ENCODE results near the gene TEX261. TPM values are rescaled to one million over a fixed set of nuclear protein-coding genes. Genes with fewer than 3 reads are reported as not detected.
A peak's percentile ranks its signal among the peaks of the same experiment; 100 is the strongest.
"Not testable (repeated sequence)": the region's sequence is repeated elsewhere in the genome, so short reads cannot be mapped to it uniquely, and the experiment has no call there.

The TEX261 gene
- total RNA-seq, 4 donors from 2014 or later: 34.0 to 54.2 (median 38.7) TPM

DNA sequence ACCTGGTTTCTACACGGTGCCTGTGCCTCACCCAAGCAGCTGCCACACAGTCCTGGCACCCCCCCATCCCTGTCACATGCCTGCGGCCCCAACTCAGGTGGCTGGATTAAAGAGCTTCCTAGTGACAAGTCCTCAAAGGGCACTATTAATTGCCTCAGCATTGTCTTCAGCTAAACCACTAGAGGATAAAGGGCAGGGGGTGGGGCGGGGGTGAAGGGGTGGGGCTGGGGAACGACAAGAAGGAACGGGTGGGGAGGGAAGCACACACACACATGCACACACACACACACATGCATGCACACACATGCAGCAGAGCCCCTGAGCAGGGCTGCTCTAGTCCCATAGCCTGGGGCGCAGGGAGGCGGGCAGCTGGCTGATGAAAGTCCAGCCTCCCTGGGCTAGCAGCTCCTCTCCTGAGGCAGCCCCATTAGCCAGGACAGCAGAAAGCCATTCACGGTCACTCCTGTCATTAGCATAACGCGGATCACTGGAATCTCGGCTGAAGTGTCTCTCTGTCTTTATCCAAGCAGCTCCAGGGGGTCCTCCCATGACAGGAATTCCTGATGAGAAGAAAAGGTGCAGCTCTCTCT lies 7.4 kb upstream of the TEX261 start:
- no peak overlapping the region for H3K4me3 ChIP-seq
- no peaks in the 10 kb centered on the region for H3K9me3 ChIP-seq
- H3K4me1 ChIP-seq: peaks cover 0 to 6% of the 10 kb centered on the region in 2 donors
- in situ Hi-C loops (cut with MboI; ENCODE audit: low sequenced_read_pairs in 4 of 4): no loop called here
- DNase-seq (no peak), ATAC-seq (no peak)
- no peaks in the 10 kb centered on the region for H3K36me3 ChIP-seq
- TF ChIP-seq, protein P1, sequence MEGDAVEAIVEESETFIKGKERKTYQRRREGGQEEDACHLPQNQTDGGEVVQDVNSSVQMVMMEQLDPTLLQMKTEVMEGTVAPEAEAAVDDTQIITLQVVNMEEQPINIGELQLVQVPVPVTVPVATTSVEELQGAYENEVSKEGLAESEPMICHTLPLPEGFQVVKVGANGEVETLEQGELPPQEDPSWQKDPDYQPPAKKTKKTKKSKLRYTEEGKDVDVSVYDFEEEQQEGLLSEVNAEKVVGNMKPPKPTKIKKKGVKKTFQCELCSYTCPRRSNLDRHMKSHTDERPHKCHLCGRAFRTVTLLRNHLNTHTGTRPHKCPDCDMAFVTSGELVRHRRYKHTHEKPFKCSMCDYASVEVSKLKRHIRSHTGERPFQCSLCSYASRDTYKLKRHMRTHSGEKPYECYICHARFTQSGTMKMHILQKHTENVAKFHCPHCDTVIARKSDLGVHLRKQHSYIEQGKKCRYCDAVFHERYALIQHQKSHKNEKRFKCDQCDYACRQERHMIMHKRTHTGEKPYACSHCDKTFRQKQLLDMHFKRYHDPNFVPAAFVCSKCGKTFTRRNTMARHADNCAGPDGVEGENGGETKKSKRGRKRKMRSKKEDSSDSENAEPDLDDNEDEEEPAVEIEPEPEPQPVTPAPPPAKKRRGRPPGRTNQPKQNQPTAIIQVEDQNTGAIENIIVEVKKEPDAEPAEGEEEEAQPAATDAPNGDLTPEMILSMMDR (IDR thresholded peaks at IDR 0.05 in 4 of 5, conservative IDR thresholded peaks at IDR 0.05 in 1 of 5): no peak
- no peak for TF ChIP-seq POLR2A (IDR thresholded peaks at IDR 0.05)
- no peaks in the 10 kb centered on the region for H3K27me3 ChIP-seq
- intact Hi-C loops (cut with DNase I; ENCODE audit: low total_unique reads): no loop called here
- no peak overlapping the region for H3K27ac ChIP-seq

DNA sequence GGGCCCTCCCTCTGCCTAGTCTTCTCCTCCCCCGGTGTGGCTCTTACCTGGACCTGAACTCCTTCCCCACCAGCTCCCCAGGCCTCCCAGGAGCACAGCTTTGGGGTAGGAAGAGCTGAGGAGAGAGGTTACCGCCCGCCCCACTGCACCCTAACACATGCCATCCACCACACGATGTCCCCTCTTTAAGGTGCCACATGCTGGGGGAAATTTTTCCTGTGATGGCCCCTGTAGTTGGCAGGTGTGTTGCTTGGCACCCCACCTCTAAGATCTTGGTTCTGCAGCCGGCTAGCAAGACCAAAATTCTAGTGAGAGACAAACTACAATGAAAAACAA lies 6.9 kb upstream of the TEX261 start:
- H3K27me3 ChIP-seq: no peaks in the 10 kb centered on the region
- H3K27ac ChIP-seq: no peak overlapping the region
- TF ChIP-seq, protein P1 (IDR thresholded peaks at IDR 0.05 in 4 of 5, conservative IDR thresholded peaks at IDR 0.05 in 1 of 5): no peak
- no peak for TF ChIP-seq POLR2A (IDR thresholded peaks at IDR 0.05)
- no peak overlapping the region for H3K4me3 ChIP-seq
- intact Hi-C loops (cut with DNase I; ENCODE audit: low total_unique reads): no loop called here
- H3K9me3 ChIP-seq: no peaks in the 10 kb centered on the region
- H3K36me3 ChIP-seq: no peaks in the 10 kb centered on the region
- in situ Hi-C loops (cut with MboI; ENCODE audit: low sequenced_read_pairs in 4 of 4): no loop called here
- DNase-seq (no peak), ATAC-seq (no peak)
- H3K4me1 ChIP-seq: peaks cover 0 to 6% of the 10 kb centered on the region in 2 donors

DNA sequence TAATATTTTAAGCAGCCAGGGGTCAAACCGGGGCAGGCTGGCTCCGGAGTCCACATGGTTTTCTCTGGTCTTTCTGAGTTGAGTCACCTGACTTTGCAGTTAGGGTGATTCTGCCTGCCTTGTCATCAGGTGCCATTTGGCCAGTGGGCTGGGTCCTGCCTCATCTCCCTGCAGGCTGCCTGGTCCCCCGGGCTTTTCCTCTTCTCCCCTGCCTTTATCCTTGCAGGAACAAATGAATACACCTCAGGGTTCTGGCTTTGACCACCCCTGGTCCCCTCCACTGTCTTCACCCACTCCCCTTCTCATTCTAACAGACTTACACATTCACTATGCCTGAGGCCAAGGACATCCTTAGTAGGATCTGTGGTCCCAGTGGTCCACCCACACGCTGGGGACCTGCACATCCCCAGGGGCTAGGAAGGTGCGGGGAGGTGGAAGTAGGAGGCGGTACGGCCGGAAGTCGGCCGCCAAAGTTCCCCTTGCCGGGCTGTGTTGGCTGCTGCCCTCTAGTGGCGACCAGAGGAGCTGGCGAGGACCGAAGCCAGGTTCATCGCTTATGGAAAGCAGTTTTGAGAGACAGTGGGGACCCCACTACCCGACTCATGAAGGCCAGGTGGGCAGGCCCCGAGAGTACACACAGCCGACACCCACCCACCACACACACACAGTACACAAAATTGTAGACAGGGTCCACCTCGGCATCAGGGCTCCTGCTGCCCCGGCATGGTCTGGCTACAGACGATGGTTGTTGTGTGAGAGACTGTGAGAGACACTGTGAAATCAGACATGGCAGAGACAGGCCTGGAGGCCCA lies 6.3 kb upstream of the TEX261 start:
- DNase-seq: peak; percentile 29 to 57
- Histone ChIP-seq H3K4me3 (peak overlapping the region; percentile 30 to 53 (median 42)), H3K36me3 (no peaks in the 10 kb centered on the region), H3K4me1 (peaks cover 0 to 6% of the 10 kb centered on the region in 2 donors), H3K27me3 (no peaks in the 10 kb centered on the region), H3K27ac (no peak overlapping the region), H3K9me3 (no peaks in the 10 kb centered on the region)
- peak; percentile 54 to 90 for ATAC-seq
- TF ChIP-seq, protein P1 (IDR thresholded peaks at IDR 0.05 in 4 of 5, conservative IDR thresholded peaks at IDR 0.05 in 1 of 5): peak; percentile 60 to 95 (median 82)
- TF ChIP-seq POLR2A (IDR thresholded peaks at IDR 0.05): no peak
- in situ Hi-C loops (cut with MboI; ENCODE audit: low sequenced_read_pairs in 4 of 4): no loop called here
- intact Hi-C loops (cut with DNase I; ENCODE audit: low total_unique reads): no loop called here

DNA sequence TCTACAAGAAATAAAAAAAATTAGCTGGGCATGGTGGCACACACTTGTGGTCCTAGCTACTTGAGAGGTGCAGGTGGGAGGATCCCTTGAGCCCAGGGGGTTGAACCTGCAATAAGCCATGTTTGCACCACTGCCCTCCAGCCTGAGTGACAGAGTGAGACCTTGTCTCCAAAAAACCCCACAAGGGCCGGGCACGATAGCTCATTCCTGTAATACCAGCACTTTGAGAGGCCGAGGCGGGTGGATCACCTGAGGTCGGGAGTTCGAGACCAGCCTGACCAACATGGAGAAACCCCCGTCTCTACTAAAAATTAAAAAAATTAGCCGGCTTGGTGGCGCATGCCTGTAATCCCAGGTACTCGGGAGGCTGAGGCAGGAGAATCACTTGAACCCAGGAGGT lies 5.3 kb upstream of the TEX261 start:
- DNase-seq; intact Hi-C loops (cut with DNase I; ENCODE audit: low total_unique reads); H3K9me3 ChIP-seq; ATAC-seq; H3K27ac ChIP-seq; in situ Hi-C loops (cut with MboI; ENCODE audit: low sequenced_read_pairs in 4 of 4); H3K27me3 ChIP-seq; H3K36me3 ChIP-seq; H3K4me3 ChIP-seq: not testable (repeated sequence)
- H3K4me1 ChIP-seq: peaks cover 0 to 11% of the 10 kb centered on the region in 2 donors

DNA sequence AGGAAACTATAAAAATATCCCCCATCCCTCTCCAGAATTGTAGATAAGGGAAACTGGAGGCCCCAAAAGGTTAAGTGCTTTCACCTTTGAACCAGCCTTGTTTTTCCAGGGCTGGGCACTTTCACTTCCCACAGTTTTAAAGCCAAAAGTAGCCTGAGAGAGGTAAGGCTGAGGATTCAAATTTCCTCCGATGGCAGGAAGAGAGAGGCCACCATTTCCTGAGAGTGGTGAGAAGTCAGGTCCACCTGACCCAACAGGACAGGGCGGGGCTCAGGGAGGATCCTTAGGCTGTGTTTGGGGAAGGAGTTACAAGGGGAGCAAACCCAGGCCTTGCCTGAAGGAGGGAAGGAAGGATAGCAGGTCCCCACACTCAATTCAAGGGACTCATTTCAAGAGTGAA lies 4.7 kb upstream of the TEX261 start:
- in situ Hi-C loops (cut with MboI; ENCODE audit: low sequenced_read_pairs in 4 of 4): no loop called here
- Histone ChIP-seq H3K4me3 (no peak overlapping the region), H3K9me3 (no peaks in the 10 kb centered on the region), H3K27me3 (no peaks in the 10 kb centered on the region), H3K36me3 (no peaks in the 10 kb centered on the region), H3K27ac (no peak overlapping the region), H3K4me1 (peaks cover 0 to 11% of the 10 kb centered on the region in 2 donors)
- TF ChIP-seq, protein P1 (IDR thresholded peaks at IDR 0.05 in 4 of 5, conservative IDR thresholded peaks at IDR 0.05 in 1 of 5): no peak
- no peak for TF ChIP-seq POLR2A (IDR thresholded peaks at IDR 0.05)
- ATAC-seq: no peak
- no peak for DNase-seq
- intact Hi-C loops (cut with DNase I; ENCODE audit: low total_unique reads): no loop called here

DNA sequence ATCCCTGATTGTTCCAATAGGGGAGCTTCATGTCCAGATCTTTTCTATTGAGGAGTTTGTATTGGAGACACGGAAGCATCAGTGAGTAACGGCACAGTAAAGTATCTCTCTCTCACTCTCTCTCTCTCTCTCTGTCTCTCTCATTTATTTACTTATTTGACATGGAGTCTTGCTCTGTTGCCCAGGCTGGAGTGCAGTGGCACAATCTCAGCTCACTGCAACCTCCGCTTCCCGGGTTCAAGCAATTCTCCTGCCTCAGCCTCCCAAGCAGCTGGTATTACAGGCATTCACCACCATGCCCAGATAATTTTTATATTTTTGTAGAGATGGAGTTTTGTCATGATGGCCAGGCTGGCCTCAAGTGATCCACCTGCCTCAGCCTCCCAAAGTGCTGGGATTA lies 4.2 kb upstream of the TEX261 start:
- ATAC-seq; H3K27me3 ChIP-seq; H3K9me3 ChIP-seq; H3K36me3 ChIP-seq; intact Hi-C loops (cut with DNase I; ENCODE audit: low total_unique reads); in situ Hi-C loops (cut with MboI; ENCODE audit: low sequenced_read_pairs in 4 of 4); H3K27ac ChIP-seq; H3K4me3 ChIP-seq; DNase-seq: not testable (repeated sequence)
- peaks cover 2 to 13% of the 10 kb centered on the region in 2 donors for H3K4me1 ChIP-seq
